Fibroblast of lung (primary cell): ENCODE results near the gene GSTM3. TPM values are rescaled to one million over a fixed set of nuclear protein-coding genes. Genes with fewer than 3 reads are reported as not detected.

Experiments used
- DNase-seq, 2 donors: peaks; one replicate each; pipeline versions ENCODE4 v3.0.0 to v3.0.0-alpha.2; 2010; ENCODE audit warnings: low read depth in 2 of 2
- H2AFZ ChIP-seq: 2 replicates; pipeline ENCODE4 v1.5.1; 2012; ENCODE audit warnings: low read length, control low read depth, inconsistent platforms
- H3K27ac ChIP-seq: 2 replicates; pipeline ENCODE4 v1.5.1; 2011; ENCODE audit warnings: low read length, control low read depth; ENCODE audit not compliant: insufficient read depth
- H3K27me3 ChIP-seq: 2 replicates; pipeline ENCODE4 v1.5.1; 2011; ENCODE audit warnings: mild to moderate bottlenecking, low read length; ENCODE audit not compliant: control insufficient read depth, insufficient read depth
- H3K36me3 ChIP-seq: 2 replicates; pipeline ENCODE4 v1.5.1; 2011; ENCODE audit warnings: low read length; ENCODE audit not compliant: control insufficient read depth, insufficient read depth
- H3K4me1 ChIP-seq: 2 replicates; pipeline ENCODE4 v1.5.1; 2011; ENCODE audit warnings: low read length; ENCODE audit not compliant: control insufficient read depth, insufficient read depth; ENCODE audit errors: extremely low read depth
- H3K4me2 ChIP-seq: 2 replicates; pipeline ENCODE4 v1.5.1; 2011; ENCODE audit warnings: low read length, control low read depth; ENCODE audit not compliant: insufficient read depth; ENCODE audit errors: extremely low read depth
- H3K4me3 ChIP-seq, 4 experiments: fragments of 200-600 bp in 1 of 4; sonication (generic) in 1 of 4; replicated peaks in 1 of 4; 2 replicates each; pipeline ENCODE4 v1.5.1; 2011 to 2016; ENCODE audit warnings: low read length in 4 of 4, low read depth in 3 of 4, mild to moderate bottlenecking in 3 of 4, control low read depth in 2 of 4, inconsistent platforms in 1 of 4, mixed read lengths in 1 of 4; ENCODE audit not compliant: insufficient read depth in 1 of 4; ENCODE audit errors: control extremely low read depth in 1 of 4
- H3K79me2 ChIP-seq: 2 replicates; pipeline ENCODE4 v1.5.1; 2012; ENCODE audit warnings: mild to moderate bottlenecking, low read length, inconsistent platforms; ENCODE audit not compliant: control insufficient read depth, insufficient read depth
- H3K9ac ChIP-seq: 2 replicates; pipeline ENCODE4 v1.5.1; 2011; ENCODE audit warnings: mild to moderate bottlenecking, low read length, control low read depth; ENCODE audit not compliant: insufficient read depth
- H3K9me3 ChIP-seq: 2 replicates; pipeline ENCODE4 v1.5.1; 2012; ENCODE audit warnings: low read depth, low read length; ENCODE audit not compliant: control insufficient read depth, insufficient read depth
- H4K20me1 ChIP-seq: 2 replicates; pipeline ENCODE4 v1.5.1; 2011; ENCODE audit warnings: low read length; ENCODE audit not compliant: control insufficient read depth, insufficient read depth; ENCODE audit errors: extremely low read depth
- CTCF ChIP-seq, 2 donors: IDR thresholded peaks in 1 of 2; conservative IDR thresholded peaks in 1 of 2; 1 replicate in 1 of 2; 2 replicates in 1 of 2; pipeline ENCODE4 v1.5.1; 2011 to 2012; ENCODE audit warnings: low read length in 2 of 2, control low read depth in 1 of 2, inconsistent platforms in 1 of 2, low read depth in 1 of 2, mild to moderate bottlenecking in 1 of 2
- EZH2 ChIP-seq: IDR thresholded peaks from 2 replicates; pipeline ENCODE4 v1.5.1; 2012; ENCODE audit warnings: low read length, control low read depth, mild to moderate bottlenecking; ENCODE audit errors: missing control alignments
- polyA plus RNA-seq, 2 donors: library from polyadenylated mRNA; depleted of rRNA in 1 of 2; stranded (reverse) in 1 of 2; unstranded in 1 of 2; fragments of >200 nt; gene quantifications; 2 replicates each; pipeline ENCODE4 v1.2.1, GENCODE V29; 2011 to 2012; ENCODE audit warnings: missing spikeins in 1 of 2
- total RNA-seq: library from RNA; depleted of rRNA; stranded (reverse); fragments of >200 nt; gene quantifications from 2 replicates; pipeline ENCODE4 v1.2.1, GENCODE V29; 2014

Gene GSTM3
- total and polyA plus RNA-seq, 2 donors (not counting 1 experiment from before 2014, with no cell fraction given) = 51.4 to 207 TPM

- TF ChIP-seq CTCF (conservative IDR thresholded peaks at IDR 0.05 in 1 of 2, IDR thresholded peaks at IDR 0.05 in 1 of 2; ENCODE audit: low read depth in 1 of 2, low read length in 2 of 2) (no peak), EZH2 (no peak)
- Histone ChIP-seq H4K20me1 (no peaks in the 10 kb centered on the region), H3K36me3 (no peaks in the 10 kb centered on the region), H3K27ac (no peak overlapping the region), H3K4me1 (peaks cover 4% of the 10 kb centered on the region), H3K27me3 (peaks cover 3% of the 10 kb centered on the region), H3K9ac (no peak overlapping the region), H3K9me3 (no peaks in the 10 kb centered on the region), H3K4me3 (no peak overlapping the region), H3K4me2 (no peak overlapping the region), H2AFZ (no peak overlapping the region), H3K79me2 (no peaks in the 10 kb centered on the region)
- no peak for DNase-seq
Measured at GRCh38 chr1:109772658-109773202, 31.9 kb upstream of the GSTM3 start.

- Histone ChIP-seq H3K4me3 (no peak overlapping the region), H4K20me1 (no peaks in the 10 kb centered on the region), H3K4me1 (no peaks in the 10 kb centered on the region), H3K36me3 (no peaks in the 10 kb centered on the region), H3K9me3 (no peaks in the 10 kb centered on the region), H3K79me2 (no peaks in the 10 kb centered on the region), H3K27ac (no peak overlapping the region), H3K9ac (no peak overlapping the region), H2AFZ (no peak overlapping the region), H3K27me3 (peaks cover 5% of the 10 kb centered on the region), H3K4me2 (no peak overlapping the region)
- DNase-seq = no peak
- no peak for TF ChIP-seq CTCF (conservative IDR thresholded peaks at IDR 0.05 in 1 of 2, IDR thresholded peaks at IDR 0.05 in 1 of 2; ENCODE audit: low read depth in 1 of 2, low read length in 2 of 2)
- TF ChIP-seq EZH2 = no peak
Measured at GRCh38 chr1:109771712-109772657, 31.1 kb upstream of the GSTM3 start.

GRCh38 chr1:109770331-109771095 lies 29.7 kb upstream of the GSTM3 start:
- H3K27me3 ChIP-seq = peaks cover 11% of the 10 kb centered on the region
- no peak for TF ChIP-seq CTCF (conservative IDR thresholded peaks at IDR 0.05 in 1 of 2, IDR thresholded peaks at IDR 0.05 in 1 of 2; ENCODE audit: low read depth in 1 of 2, low read length in 2 of 2)
- TF ChIP-seq EZH2 = no peak
- H3K4me2 ChIP-seq = no peak overlapping the region
- no peaks in the 10 kb centered on the region for H3K9me3 ChIP-seq
- no peaks in the 10 kb centered on the region for H3K4me1 ChIP-seq
- no peak overlapping the region for H3K27ac ChIP-seq
- H3K9ac ChIP-seq = no peak overlapping the region
- H3K36me3 ChIP-seq = no peaks in the 10 kb centered on the region
- no peak overlapping the region for H2AFZ ChIP-seq
- no peak overlapping the region for H3K4me3 ChIP-seq
- H4K20me1 ChIP-seq = no peaks in the 10 kb centered on the region
- DNase-seq = no peak
- no peaks in the 10 kb centered on the region for H3K79me2 ChIP-seq
